Trophoblast cell (in vitro differentiated cells and primary cell): ENCODE measurements around the gene SNUPN.
A peak's percentile ranks its signal among the peaks of the same experiment; 100 is the strongest.
"Not testable (repeated sequence)": the region's sequence is repeated elsewhere in the genome, so short reads cannot be mapped to it uniquely, and the experiment has no call there.

Source experiments
- DNase-seq, 2 donors: peaks; one replicate each; pipeline ENCODE4 v3.0.0-alpha.2; 2016
- H2AFZ ChIP-seq: 2 replicates; pipeline ENCODE4 v1.6.1; 2013; ENCODE audit warnings: low read length, moderate library complexity, mild to moderate bottlenecking; ENCODE audit not compliant: insufficient read depth, poor library complexity
- H2AK5ac ChIP-seq: 2 replicates; pipeline ENCODE4 v1.6.1; 2013; ENCODE audit warnings: mild to moderate bottlenecking, low read length
- H2BK120ac ChIP-seq: 2 replicates; pipeline ENCODE4 v1.6.1; 2013; ENCODE audit warnings: low read length, mild to moderate bottlenecking, moderate library complexity; ENCODE audit not compliant: insufficient read depth, poor library complexity
- H2BK12ac ChIP-seq: 2 replicates; pipeline ENCODE4 v1.6.1; 2013; ENCODE audit warnings: mild to moderate bottlenecking, low read length, moderate library complexity
- H2BK5ac ChIP-seq: 2 replicates; pipeline ENCODE4 v1.6.1; 2013; ENCODE audit warnings: low read length, low read depth, moderate library complexity, mild to moderate bottlenecking; ENCODE audit not compliant: poor library complexity
- H3K14ac ChIP-seq: 2 replicates; pipeline ENCODE4 v1.6.1; 2013; ENCODE audit warnings: mild to moderate bottlenecking, low read length
- H3K18ac ChIP-seq: 2 replicates; pipeline ENCODE4 v1.6.1; 2013; ENCODE audit warnings: mild to moderate bottlenecking, low read length
- H3K23ac ChIP-seq: 2 replicates; pipeline ENCODE4 v1.6.1; 2013; ENCODE audit warnings: low read length
- H3K27ac ChIP-seq: 2 replicates; pipeline ENCODE4 v1.5.1; 2013; ENCODE audit warnings: low read depth, mild to moderate bottlenecking, inconsistent platforms, low read length, moderate library complexity
- H3K27me3 ChIP-seq: 2 replicates; pipeline ENCODE4 v1.6.1; 2013; ENCODE audit warnings: inconsistent platforms, mild to moderate bottlenecking, low read length, moderate library complexity; ENCODE audit not compliant: insufficient read depth
- H3K36me3 ChIP-seq, 2 experiments: 1 replicate in 1 of 2; 2 replicates in 1 of 2; pipeline ENCODE4 v1.6.1; 2013; ENCODE audit warnings: low read length in 2 of 2, mild to moderate bottlenecking in 2 of 2, moderate library complexity in 1 of 2; ENCODE audit not compliant: insufficient read depth in 2 of 2, control insufficient read depth in 1 of 2
- H3K4ac ChIP-seq: 2 replicates; pipeline ENCODE4 v1.6.1; 2013; ENCODE audit warnings: low read depth, mild to moderate bottlenecking, low read length, moderate library complexity
- H3K4me1 ChIP-seq, 2 experiments: 1 replicate in 1 of 2; 2 replicates in 1 of 2; pipeline ENCODE4 v1.6.1; 2013; ENCODE audit warnings: low read length in 2 of 2, mild to moderate bottlenecking in 2 of 2, moderate library complexity in 1 of 2; ENCODE audit not compliant: insufficient read depth in 2 of 2, control insufficient read depth in 1 of 2
- H3K4me2 ChIP-seq: 2 replicates; pipeline ENCODE4 v1.6.1; 2013; ENCODE audit warnings: inconsistent platforms, mild to moderate bottlenecking, low read length, moderate library complexity
- H3K4me3 ChIP-seq: 2 replicates; pipeline ENCODE4 v1.5.1; 2013; ENCODE audit warnings: mild to moderate bottlenecking, low read depth, low read length, inconsistent platforms
- H3K79me1 ChIP-seq: one replicate; pipeline ENCODE4 v1.6.1; 2013; ENCODE audit warnings: low read length
- H3K79me2 ChIP-seq: 2 replicates; pipeline ENCODE4 v1.6.1; 2013; ENCODE audit warnings: low read length, mild to moderate bottlenecking; ENCODE audit not compliant: control insufficient read depth, insufficient read depth, poor library complexity
- H3K9ac ChIP-seq: 2 replicates; pipeline ENCODE4 v1.6.1; 2013; ENCODE audit warnings: mild to moderate bottlenecking, low read length
- H3K9me3 ChIP-seq: 2 replicates; pipeline ENCODE4 v1.6.1; 2013; ENCODE audit warnings: low read depth, mild to moderate bottlenecking, control low read depth, inconsistent platforms, low read length; ENCODE audit not compliant: insufficient read depth
- H4K12ac ChIP-seq: 2 replicates; pipeline ENCODE4 v1.6.1; 2013; ENCODE audit warnings: low read depth, mild to moderate bottlenecking, low read length, moderate library complexity
- H4K8ac ChIP-seq: 2 replicates; pipeline ENCODE4 v1.6.1; 2013; ENCODE audit warnings: low read depth, mild to moderate bottlenecking, low read length, moderate library complexity
- H4K91ac ChIP-seq: one replicate; pipeline ENCODE4 v1.6.1; 2013; ENCODE audit warnings: low read depth, mild to moderate bottlenecking, low read length, moderate library complexity
- WGBS: extraction: QIAGEN DNeasy Blood & Tissue Kit; methylation state at CpG from one replicate; pipeline ENCODE4 v1.1.7; 2013; ENCODE audit warnings: missing lambda C conversion rate; ENCODE audit not compliant: insufficient read length, insufficient coverage; ENCODE audit errors: extremely low coverage; 5-methylcytosine and 5-hydroxymethylcytosine counted together

SNUPN gene

GRCh38 chr15:75565062-75565970, 60.2 kb downstream of the SNUPN start:
- Histone ChIP-seq H4K12ac (no peak overlapping the region), H2BK12ac (no peak overlapping the region), H3K27ac (no peak overlapping the region), H3K4me3 (no peak overlapping the region), H2AK5ac (no peak overlapping the region), H3K23ac (no peak overlapping the region), H3K27me3 (no peaks in the 10 kb centered on the region), H2BK5ac (no peak overlapping the region), H3K79me1 (no peaks in the 10 kb centered on the region), H4K91ac (no peak overlapping the region), H2AFZ (no peak overlapping the region), H3K14ac (no peak overlapping the region), H3K4me1 (no peaks in the 10 kb centered on the region), H3K9me3 (no peaks in the 10 kb centered on the region), H3K4me2 (no peak overlapping the region), H3K36me3 (peaks cover 0 to 3% of the 10 kb centered on the region in 2 experiments), H4K8ac (no peak overlapping the region), H2BK120ac (no peak overlapping the region), H3K18ac (no peak overlapping the region), H3K9ac (no peak overlapping the region), H3K79me2 (no peaks in the 10 kb centered on the region), H3K4ac (no peak overlapping the region)
- peak; percentile 70 to 96 for DNase-seq
- WGBS, result no CpG with 5 or more reads among the region's 3 CpGs

DNA sequence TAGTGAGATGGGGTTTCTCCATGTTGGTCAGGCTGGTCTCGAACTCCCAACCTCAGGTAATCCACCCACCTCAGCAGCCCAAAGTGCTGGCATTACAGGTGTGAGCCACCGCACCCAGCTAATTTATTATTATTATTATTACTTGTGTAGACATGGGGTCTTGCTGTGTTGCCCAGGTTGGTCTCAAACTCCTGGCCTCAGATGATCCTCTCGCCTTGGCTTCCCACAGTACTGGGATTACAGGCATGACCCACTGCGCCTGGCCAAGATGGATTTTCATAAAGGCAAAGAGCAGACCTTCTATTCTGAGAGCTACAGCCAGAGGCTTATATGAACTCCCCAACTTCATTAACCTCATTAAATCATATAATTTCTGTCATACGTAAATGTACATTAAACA, 63.6 kb downstream of the SNUPN start:
- no peaks in the 10 kb centered on the region for H3K27me3 ChIP-seq
- H3K4me3 ChIP-seq, result no peak overlapping the region
- peaks cover 2 to 5% of the 10 kb centered on the region in 2 experiments for H3K36me3 ChIP-seq
- no peak overlapping the region for H4K12ac ChIP-seq
- H4K91ac ChIP-seq, result no peak overlapping the region
- no peaks in the 10 kb centered on the region for H3K4me1 ChIP-seq
- H3K9ac ChIP-seq, result no peak overlapping the region
- H3K9me3 ChIP-seq, result no peaks in the 10 kb centered on the region
- no peak overlapping the region for H3K27ac ChIP-seq
- no peaks in the 10 kb centered on the region for H3K79me2 ChIP-seq
- no peak overlapping the region for H3K4me2 ChIP-seq
- H3K14ac ChIP-seq, result no peak overlapping the region
- no peak overlapping the region for H2BK5ac ChIP-seq
- H3K79me1 ChIP-seq, result no peaks in the 10 kb centered on the region
- no peak overlapping the region for H3K4ac ChIP-seq
- no peak overlapping the region for H2AK5ac ChIP-seq
- H2BK120ac ChIP-seq, result no peak overlapping the region
- no peak for DNase-seq
- no peak overlapping the region for H2BK12ac ChIP-seq
- H2AFZ ChIP-seq, result no peak overlapping the region
- WGBS, result no CpG with 5 or more reads among the region's 5 CpGs
- no peak overlapping the region for H4K8ac ChIP-seq
- H3K18ac ChIP-seq, result no peak overlapping the region
- H3K23ac ChIP-seq, result no peak overlapping the region

GRCh38 chr15:75559360-75559759, 66.2 kb downstream of the SNUPN start:
- H3K4me1 ChIP-seq, H3K14ac ChIP-seq, H3K79me1 ChIP-seq, H2BK120ac ChIP-seq, H4K8ac ChIP-seq, H2BK5ac ChIP-seq, DNase-seq, H3K23ac ChIP-seq, H3K18ac ChIP-seq, H4K91ac ChIP-seq, H3K9me3 ChIP-seq, H3K79me2 ChIP-seq, H3K27ac ChIP-seq, H2AFZ ChIP-seq, H4K12ac ChIP-seq, H3K4ac ChIP-seq, H2AK5ac ChIP-seq, H3K4me3 ChIP-seq, H3K9ac ChIP-seq, H3K4me2 ChIP-seq, H3K27me3 ChIP-seq, H3K36me3 ChIP-seq, H2BK12ac ChIP-seq: not testable (repeated sequence)
- no CpG with 5 or more reads among the region's 6 CpGs for WGBS

DNA sequence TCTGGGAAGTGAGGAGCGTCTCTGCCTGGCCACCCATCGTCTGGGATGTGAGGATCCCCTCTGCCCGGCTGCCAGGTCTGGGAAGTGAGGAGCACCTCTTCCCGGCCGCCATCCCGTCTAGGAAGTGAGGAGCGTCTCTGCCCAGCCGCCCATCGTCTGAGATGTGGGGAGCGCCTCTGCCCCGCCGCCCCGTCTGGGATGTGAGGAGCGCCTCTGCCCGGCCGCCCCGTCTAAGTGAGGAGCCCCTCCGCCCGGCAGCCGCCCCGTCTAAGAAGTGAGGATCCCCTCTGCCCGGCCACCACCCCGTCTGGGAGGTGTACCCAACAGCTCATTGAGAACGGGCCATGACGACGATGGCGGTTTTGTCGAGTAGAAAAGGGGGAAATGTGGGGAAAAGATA, 66.6 kb downstream of the SNUPN start:
- WGBS, result no CpG with 5 or more reads among the region's 28 CpGs
- not testable (repeated sequence) for H3K4me2 ChIP-seq, DNase-seq, H3K27ac ChIP-seq, H2BK120ac ChIP-seq, H2AK5ac ChIP-seq, H4K12ac ChIP-seq, H4K91ac ChIP-seq, H2BK5ac ChIP-seq, H3K4ac ChIP-seq, H3K18ac ChIP-seq, H3K79me1 ChIP-seq, H3K27me3 ChIP-seq, H2BK12ac ChIP-seq, H3K79me2 ChIP-seq, H4K8ac ChIP-seq, H2AFZ ChIP-seq, H3K23ac ChIP-seq, H3K9me3 ChIP-seq, H3K36me3 ChIP-seq, H3K4me1 ChIP-seq, H3K9ac ChIP-seq, H3K14ac ChIP-seq, H3K4me3 ChIP-seq
